Neuronal stem cell (in vitro differentiated cells): ENCODE data around the gene MED16.

ENCODE experiments used
- DNase-seq: peaks from one replicate; pipeline ENCODE4 v3.0.0-alpha.2; 2013; ENCODE audit warnings: low spot score
- H2AFZ ChIP-seq: one replicate; pipeline ENCODE4 v1.6.1; 2013; ENCODE audit warnings: mild to moderate bottlenecking, low read length, inconsistent platforms
- H2AK5ac ChIP-seq: 2 replicates; pipeline ENCODE4 v1.6.1; 2013; ENCODE audit warnings: low read depth, mild to moderate bottlenecking, inconsistent platforms, low read length, moderate library complexity, mixed read lengths
- H2BK120ac ChIP-seq: 2 replicates; pipeline ENCODE4 v1.6.1; 2013; ENCODE audit warnings: low read depth, mild to moderate bottlenecking, inconsistent platforms, low read length, moderate library complexity, mixed read lengths
- H2BK12ac ChIP-seq: one replicate; pipeline ENCODE4 v1.6.1; 2013; ENCODE audit warnings: low read length, inconsistent platforms
- H2BK15ac ChIP-seq: 2 replicates; pipeline ENCODE4 v1.6.1; 2013; ENCODE audit warnings: mild to moderate bottlenecking, low read length, inconsistent platforms, mixed read lengths
- H2BK5ac ChIP-seq: one replicate; pipeline ENCODE4 v1.6.1; 2013; ENCODE audit warnings: inconsistent platforms, mild to moderate bottlenecking, low read length, moderate library complexity
- H3K14ac ChIP-seq: one replicate; pipeline ENCODE4 v1.6.1; 2013; ENCODE audit warnings: low read length, inconsistent platforms
- H3K18ac ChIP-seq: 2 replicates; pipeline ENCODE4 v1.6.1; 2013; ENCODE audit warnings: low read length, inconsistent platforms
- H3K23ac ChIP-seq: 2 replicates; pipeline ENCODE4 v1.6.1; 2013; ENCODE audit warnings: low read depth, mild to moderate bottlenecking, mixed read lengths, low read length, inconsistent platforms; ENCODE audit not compliant: poor library complexity
- H3K27ac ChIP-seq: replicated peaks from 3 replicates; pipeline ENCODE4 v1.5.1; 2013; ENCODE audit warnings: low read length, inconsistent platforms
- H3K27me3 ChIP-seq, 3 experiments: 2 replicates each; pipeline ENCODE4 v1.6.1; 2013; ENCODE audit warnings: low read length in 3 of 3, mild to moderate bottlenecking in 2 of 3, inconsistent platforms in 1 of 3, low read depth in 1 of 3, mixed read lengths in 1 of 3, moderate library complexity in 1 of 3; ENCODE audit not compliant: control insufficient read depth in 3 of 3, insufficient read depth in 3 of 3
- H3K36me3 ChIP-seq, 2 donors: replicated peaks in 1 of 2; 2 replicates each; pipeline ENCODE4 v1.6.1; 2013; ENCODE audit warnings: low read length in 2 of 2; ENCODE audit not compliant: control insufficient read depth in 2 of 2, insufficient read depth in 2 of 2
- H3K4ac ChIP-seq: 2 replicates; pipeline ENCODE4 v1.6.1; 2013; ENCODE audit warnings: inconsistent platforms, mild to moderate bottlenecking, low read length, moderate library complexity
- H3K4me1 ChIP-seq, 2 donors: 1 replicate in 1 of 2; 2 replicates in 1 of 2; pipeline ENCODE4 v1.6.1; 2013; ENCODE audit warnings: low read length in 2 of 2, low read depth in 1 of 2; ENCODE audit not compliant: control insufficient read depth in 2 of 2, insufficient read depth in 1 of 2
- H3K4me2 ChIP-seq: one replicate; pipeline ENCODE4 v1.6.1; 2013; ENCODE audit warnings: mild to moderate bottlenecking, low read length, inconsistent platforms; ENCODE audit not compliant: insufficient read depth, poor library complexity, severe bottlenecking
- H3K4me3 ChIP-seq, 2 donors: 2 replicates each; pipeline ENCODE4 v1.5.1; 2013; ENCODE audit warnings: low read length in 2 of 2, mild to moderate bottlenecking in 2 of 2, inconsistent platforms in 1 of 2, moderate library complexity in 1 of 2
- H3K79me1 ChIP-seq: one replicate; pipeline ENCODE4 v1.6.1; 2013; ENCODE audit warnings: low read depth, mild to moderate bottlenecking, inconsistent platforms, low read length, moderate library complexity
- H3K9ac ChIP-seq: one replicate; pipeline ENCODE4 v1.6.1; 2013; ENCODE audit warnings: mild to moderate bottlenecking, low read depth, low read length, inconsistent platforms; ENCODE audit not compliant: poor library complexity
- H3K9me3 ChIP-seq, 2 donors: replicated peaks in 1 of 2; 2 replicates each; pipeline versions ENCODE3 to v1.6.1; 2013; ENCODE audit warnings: low read length in 2 of 2, mild to moderate bottlenecking in 2 of 2, inconsistent platforms in 1 of 2, low read depth in 1 of 2, mixed read lengths in 1 of 2, moderate library complexity in 1 of 2; ENCODE audit not compliant: control insufficient read depth in 2 of 2, insufficient read depth in 1 of 2
- H4K8ac ChIP-seq: one replicate; pipeline ENCODE4 v1.6.1; 2013; ENCODE audit warnings: low read depth, mild to moderate bottlenecking, inconsistent platforms, low read length, moderate library complexity
- H4K91ac ChIP-seq: one replicate; pipeline ENCODE4 v1.6.1; 2013; ENCODE audit warnings: low read length, low read depth, mild to moderate bottlenecking, inconsistent platforms; ENCODE audit not compliant: poor library complexity
- WGBS, 2 donors: extraction: QIAGEN DNeasy Blood & Tissue Kit; methylation state at CpG; one replicate each; pipeline ENCODE4 v1.1.7; 2013; ENCODE audit warnings: missing lambda C conversion rate in 2 of 2, mixed read lengths in 1 of 2; ENCODE audit not compliant: insufficient read length in 2 of 2, insufficient replicate concordance in 1 of 2; ENCODE audit errors: extremely low coverage in 2 of 2; 5-methylcytosine and 5-hydroxymethylcytosine counted together

Gene MED16

DNA sequence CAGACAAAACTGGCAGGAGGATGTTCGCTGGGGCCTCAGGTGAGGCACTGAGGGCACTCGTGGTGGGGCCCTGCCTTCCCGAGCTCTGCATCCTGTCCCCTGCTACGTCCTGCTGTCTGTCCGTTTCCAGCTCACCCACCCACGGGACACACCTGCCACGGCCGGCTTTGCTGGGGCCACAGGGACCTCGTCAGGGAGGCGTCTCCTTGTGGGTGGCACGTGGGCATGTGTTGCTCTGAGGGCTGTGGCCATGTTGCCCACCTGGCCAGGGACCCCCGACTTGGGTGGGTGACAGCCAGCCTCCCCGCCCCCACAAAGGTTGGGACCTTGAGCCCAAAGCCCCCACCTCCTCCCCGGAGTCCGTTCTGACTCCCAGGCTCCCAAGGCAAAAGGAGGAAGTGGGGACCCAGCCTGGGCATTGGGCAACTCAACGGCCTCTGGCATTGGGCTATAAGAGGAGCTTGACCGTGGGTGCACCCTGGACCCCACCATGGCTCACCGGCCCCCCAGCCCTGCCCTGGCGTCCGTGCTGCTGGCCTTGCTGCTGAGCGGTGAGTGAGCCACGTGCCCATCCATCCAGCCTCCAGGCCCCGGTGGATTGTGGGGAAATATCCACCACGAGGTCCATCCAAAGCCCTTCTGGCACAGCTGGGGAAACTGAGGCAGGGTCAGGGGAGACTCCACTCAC lies 52.3 kb downstream of the MED16 start, which contains the start of gene PRTN3:
Gene PRTN3 (plus strand): TSS at position 481 of the 688 bp plus-strand sequence. CDS start 10 bp downstream, at position 491.
- Histone ChIP-seq H3K4ac (no peak within 1 kb of the TSS), H2BK120ac (no peak within 1 kb of the TSS), H3K9me3 (no peaks in the 10 kb centered on the region), H4K91ac (no peak within 1 kb of the TSS), H3K27ac (no peak within 1 kb of the TSS), H3K4me3 (peak within 1 kb of the TSS in 1 of 2 donors; percentile 18), H4K8ac (no peak within 1 kb of the TSS), H2BK12ac (peak within 1 kb of the TSS; percentile 41), H2AK5ac (peak within 1 kb of the TSS; percentile 94), H3K27me3 (peaks cover 0 to 33% (median 13%) of the 10 kb centered on the region in 3 experiments), H2AFZ (no peak within 1 kb of the TSS), H2BK5ac (peak within 1 kb of the TSS; percentile 53), H3K36me3 (no peaks in the 10 kb centered on the region), H3K4me1 (peaks cover 5 to 8% of the 10 kb centered on the region in 2 donors), H3K4me2 (no peak within 1 kb of the TSS), H3K79me1 (no peaks in the 10 kb centered on the region), H3K18ac (peak within 1 kb of the TSS; percentile 8), H2BK15ac (peak within 1 kb of the TSS; percentile 89), H3K9ac (no peak within 1 kb of the TSS), H3K14ac (no peak within 1 kb of the TSS), H3K23ac (peak within 1 kb of the TSS; percentile 43)
- DNase-seq, result no peak
- WGBS, 2 donors, result no CpG with 5 or more reads among the region's 24 CpGs

DNA sequence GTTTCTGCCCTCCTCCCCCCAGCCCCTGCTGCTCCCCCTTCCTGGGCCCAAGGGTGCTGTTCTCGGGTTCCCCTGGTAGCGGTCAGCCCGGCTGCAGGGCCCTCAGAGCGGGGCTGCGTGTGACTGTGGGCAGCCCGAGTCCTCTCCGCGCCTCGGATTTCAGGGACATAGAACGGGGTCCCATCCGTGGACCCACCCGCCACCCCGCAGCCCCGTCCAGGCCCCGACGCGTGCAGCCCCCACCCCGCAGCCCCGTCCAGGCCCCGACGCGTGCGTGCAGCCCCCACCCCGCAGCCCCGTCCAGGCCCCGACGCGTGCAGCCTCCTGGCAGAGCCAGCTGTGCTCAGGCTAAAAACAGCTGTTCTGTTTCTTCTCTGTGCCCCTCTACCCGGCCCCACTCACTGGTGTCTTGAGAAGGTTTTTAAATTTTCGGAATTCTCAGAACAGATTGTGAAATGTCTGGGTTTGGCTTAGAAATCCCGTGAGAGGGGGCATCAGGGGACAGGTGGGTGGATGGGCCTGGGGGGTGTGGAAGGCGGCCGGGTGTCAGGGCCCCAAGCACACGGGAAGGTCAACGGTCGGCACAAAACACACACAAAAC lies 57.7 kb downstream of the MED16 start:
- WGBS, 2 donors, result no CpG with 5 or more reads among the region's 36 CpGs
- Histone ChIP-seq H2AK5ac (peak overlapping the region; percentile 63), H3K23ac (no peak overlapping the region), H3K18ac (no peak overlapping the region), H2BK12ac (no peak overlapping the region), H4K91ac (no peak overlapping the region), H3K9ac (no peak overlapping the region), H3K4ac (no peak overlapping the region), H3K4me1 (peaks cover 0 to 3% of the 10 kb centered on the region in 2 donors), H3K79me1 (no peaks in the 10 kb centered on the region), H2BK120ac (no peak overlapping the region), H3K27me3 (peaks cover 0 to 4% (median 0%) of the 10 kb centered on the region in 3 experiments), H2BK15ac (no peak overlapping the region), H3K27ac (no peak overlapping the region), H2AFZ (peak overlapping the region; percentile 77), H3K4me3 (no peak overlapping the region), H3K14ac (no peak overlapping the region), H4K8ac (no peak overlapping the region), H3K4me2 (no peak overlapping the region), H2BK5ac (no peak overlapping the region), H3K9me3 (no peaks in the 10 kb centered on the region), H3K36me3 (no peaks in the 10 kb centered on the region)
- no peak for DNase-seq

DNA sequence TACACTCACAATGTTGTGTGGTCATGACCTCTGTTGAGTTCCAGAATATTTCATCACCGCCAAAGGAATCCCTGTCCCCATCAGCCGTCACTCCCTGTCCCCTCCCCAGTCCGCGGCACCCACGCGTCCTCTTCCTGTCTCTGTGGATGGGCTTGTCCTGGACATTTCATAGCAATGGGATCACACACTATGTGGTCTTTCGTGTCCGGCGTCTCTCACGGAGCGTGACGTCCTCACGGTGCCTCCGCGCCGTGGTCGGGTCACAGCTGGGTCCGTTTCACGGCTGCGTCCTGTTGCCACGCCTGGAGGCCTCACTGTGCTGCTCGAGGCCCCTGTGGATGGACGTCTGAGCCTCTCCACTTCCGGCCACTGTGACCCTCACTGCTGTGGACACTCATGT lies 58.8 kb downstream of the MED16 start:
- Histone ChIP-seq H2BK5ac (no peak overlapping the region), H3K4me3 (no peak overlapping the region), H2AK5ac (no peak overlapping the region), H3K27me3 (peaks cover 0 to 2% (median 0%) of the 10 kb centered on the region in 3 experiments), H2AFZ (peak overlapping the region; percentile 66), H3K79me1 (no peaks in the 10 kb centered on the region), H4K8ac (no peak overlapping the region), H3K23ac (peak overlapping the region; percentile 85), H2BK12ac (peak overlapping the region; percentile 90), H3K4me1 (peaks cover 0 to 3% of the 10 kb centered on the region in 2 donors), H3K4me2 (no peak overlapping the region), H4K91ac (peak overlapping the region; percentile 92), H2BK15ac (peak overlapping the region; percentile 92), H3K9me3 (no peaks in the 10 kb centered on the region), H3K18ac (peak overlapping the region; percentile 65), H3K27ac (no peak overlapping the region), H2BK120ac (no peak overlapping the region), H3K4ac (no peak overlapping the region), H3K36me3 (no peaks in the 10 kb centered on the region), H3K14ac (peak overlapping the region; percentile 82), H3K9ac (peak overlapping the region; percentile 86)
- no CpG with 5 or more reads among the region's 24 CpGs for WGBS, 2 donors
- DNase-seq, result no peak
